Left lung (tissue), 10 donors: Measurements from ENCODE around the gene SELL. TPM values are rescaled to one million over a fixed set of nuclear protein-coding genes. Genes with fewer than 3 reads are reported as not detected.
"Not testable (repeated sequence)": the region's sequence is repeated elsewhere in the genome, so short reads cannot be mapped to it uniquely, and the experiment has no call there.

Experiments
- ATAC-seq: fragments of 200-7000 bp; cut with Tn5 transposase; one replicate; pipeline ENCODE4 v1.9.1; 2020; ENCODE audit warnings: moderate library complexity
- DNase-seq, 4 donors: peaks; one replicate each; pipeline ENCODE4 v3.0.0-alpha.2; 2013 to 2020
- H3K27ac ChIP-seq, 2 donors: fragments of 200-600 bp; sonication (generic) in 1 of 2; one replicate each; pipeline versions ENCODE4 v1.5.0 to v1.8.0; 2020 to 2021
- H3K27me3 ChIP-seq, 2 donors: fragments of 200-600 bp; sonication (generic) in 1 of 2; one replicate each; pipeline versions ENCODE4 v1.5.0 to v1.8.0; 2020 to 2021
- H3K36me3 ChIP-seq, 2 donors: fragments of 200-600 bp; sonication (generic) in 1 of 2; one replicate each; pipeline versions ENCODE4 v1.5.0 to v1.8.0; 2020 to 2021
- H3K4me1 ChIP-seq, 2 donors: fragments of 200-600 bp; one replicate each; pipeline ENCODE4 v1.8.0; 2021
- H3K4me3 ChIP-seq, 2 donors: fragments of 200-600 bp; sonication (generic) in 1 of 2; one replicate each; pipeline versions ENCODE4 v1.5.0 to v1.8.0; 2020 to 2021; ENCODE audit warnings: mild to moderate bottlenecking in 1 of 2
- H3K9me3 ChIP-seq, 2 donors: fragments of 200-600 bp; sonication (generic) in 1 of 2; one replicate each; pipeline versions ENCODE4 v1.5.0 to v1.8.0; 2020 to 2021
- intact Hi-C, 2 donors: fragments of 100-400 bp; cut with DNase I; formaldehyde crosslinking; loops; one replicate each; pipeline versions ENCODE4 v1.11.2 to v1.14.2; 2022
- polyA plus RNA-seq, 6 donors: library from polyadenylated mRNA; unstranded; fragments of 120-200 nt; gene quantifications; one replicate each; pipeline ENCODE4 v1.2.1, GENCODE V29; 2013; ENCODE audit not compliant: insufficient read length in 6 of 6
- total RNA-seq, 2 donors: library from RNA; stranded (reverse); fragmentation: NEBNext Ultra II Directional; extraction: Animal tissue kit (Norgen Biotek cat#: 25700); gene quantifications; one replicate each; pipeline ENCODE4 v1.2.1, GENCODE V29; 2021
- TF ChIP-seq, protein P1 (sequence below), 2 donors: fragments of 200-600 bp; sonication (generic) in 1 of 2; IDR thresholded peaks; one replicate each; pipeline versions ENCODE4 v1.5.0 to v1.8.0; 2021; ENCODE audit warnings: antibody characterized with exemption in 2 of 2
- donor health status: DM: no; HTN: yes; CAD: no.
- donor health status: DM: no; HTN: no; CAD: no.

SELL gene
- total and polyA plus RNA-seq, 8 donors: 2.6 to 59.2 (median 3.9) TPM

DNA sequence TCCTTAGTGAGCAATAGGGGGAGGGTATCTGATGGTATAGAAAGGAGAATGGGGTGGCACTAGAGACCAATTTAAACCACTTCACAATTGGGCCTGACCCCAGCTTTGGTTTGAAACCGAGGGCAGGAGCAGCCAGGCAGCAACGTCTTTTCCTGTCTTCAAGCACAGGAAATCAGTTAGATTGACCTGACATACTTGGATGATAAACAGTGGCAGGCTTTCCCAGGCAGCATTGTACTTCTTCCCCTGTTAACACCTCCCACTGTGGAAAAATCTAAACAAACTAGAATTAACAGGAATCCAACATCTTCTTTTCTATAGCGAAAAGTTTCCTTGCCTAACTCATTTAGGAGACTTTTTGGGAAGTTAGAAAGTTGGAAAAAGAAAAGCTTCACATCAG is 40.6 kb downstream of the SELL start:
- no peak for DNase-seq
- H3K27ac ChIP-seq: no peak overlapping the region

DNA sequence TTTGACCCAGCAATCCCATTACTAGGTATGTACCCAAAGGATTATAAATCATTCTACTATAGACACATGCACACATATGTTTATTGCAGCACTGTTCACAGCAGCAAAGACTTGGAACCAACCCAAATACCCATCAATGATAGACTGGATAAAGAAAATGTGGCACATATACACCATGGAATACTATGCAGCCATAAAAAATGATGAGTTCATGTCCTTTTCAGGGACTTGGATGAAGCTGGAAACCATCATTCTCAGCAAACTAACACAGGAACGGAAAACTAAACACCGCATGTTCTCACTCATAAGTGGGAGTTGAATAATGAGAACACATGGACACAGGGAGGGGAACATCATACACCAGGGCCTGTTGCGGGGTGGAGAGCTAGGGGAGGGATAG is 41.2 kb downstream of the SELL start:
- DNase-seq, H3K27me3 ChIP-seq, intact Hi-C loops, ATAC-seq, H3K27ac ChIP-seq, H3K4me3 ChIP-seq, H3K9me3 ChIP-seq, H3K36me3 ChIP-seq: not testable (repeated sequence)
- H3K4me1 ChIP-seq: peaks cover 0 to 17% of the 10 kb centered on the region in 2 donors

More for the DNA sequence above, 40.6 kb downstream of the SELL start:
- H3K9me3 ChIP-seq: peaks cover 0 to 2% of the 10 kb centered on the region in 2 donors
- no peaks in the 10 kb centered on the region for H3K27me3 ChIP-seq
- H3K4me1 ChIP-seq: peaks cover 0 to 19% of the 10 kb centered on the region in 2 donors
- intact Hi-C loops: no loop called here
- no peak for ATAC-seq
- no peak overlapping the region for H3K4me3 ChIP-seq
- TF ChIP-seq, protein P1, sequence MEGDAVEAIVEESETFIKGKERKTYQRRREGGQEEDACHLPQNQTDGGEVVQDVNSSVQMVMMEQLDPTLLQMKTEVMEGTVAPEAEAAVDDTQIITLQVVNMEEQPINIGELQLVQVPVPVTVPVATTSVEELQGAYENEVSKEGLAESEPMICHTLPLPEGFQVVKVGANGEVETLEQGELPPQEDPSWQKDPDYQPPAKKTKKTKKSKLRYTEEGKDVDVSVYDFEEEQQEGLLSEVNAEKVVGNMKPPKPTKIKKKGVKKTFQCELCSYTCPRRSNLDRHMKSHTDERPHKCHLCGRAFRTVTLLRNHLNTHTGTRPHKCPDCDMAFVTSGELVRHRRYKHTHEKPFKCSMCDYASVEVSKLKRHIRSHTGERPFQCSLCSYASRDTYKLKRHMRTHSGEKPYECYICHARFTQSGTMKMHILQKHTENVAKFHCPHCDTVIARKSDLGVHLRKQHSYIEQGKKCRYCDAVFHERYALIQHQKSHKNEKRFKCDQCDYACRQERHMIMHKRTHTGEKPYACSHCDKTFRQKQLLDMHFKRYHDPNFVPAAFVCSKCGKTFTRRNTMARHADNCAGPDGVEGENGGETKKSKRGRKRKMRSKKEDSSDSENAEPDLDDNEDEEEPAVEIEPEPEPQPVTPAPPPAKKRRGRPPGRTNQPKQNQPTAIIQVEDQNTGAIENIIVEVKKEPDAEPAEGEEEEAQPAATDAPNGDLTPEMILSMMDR (IDR thresholded peaks at IDR 0.05): no peak
- H3K36me3 ChIP-seq: no peaks in the 10 kb centered on the region

DNA sequence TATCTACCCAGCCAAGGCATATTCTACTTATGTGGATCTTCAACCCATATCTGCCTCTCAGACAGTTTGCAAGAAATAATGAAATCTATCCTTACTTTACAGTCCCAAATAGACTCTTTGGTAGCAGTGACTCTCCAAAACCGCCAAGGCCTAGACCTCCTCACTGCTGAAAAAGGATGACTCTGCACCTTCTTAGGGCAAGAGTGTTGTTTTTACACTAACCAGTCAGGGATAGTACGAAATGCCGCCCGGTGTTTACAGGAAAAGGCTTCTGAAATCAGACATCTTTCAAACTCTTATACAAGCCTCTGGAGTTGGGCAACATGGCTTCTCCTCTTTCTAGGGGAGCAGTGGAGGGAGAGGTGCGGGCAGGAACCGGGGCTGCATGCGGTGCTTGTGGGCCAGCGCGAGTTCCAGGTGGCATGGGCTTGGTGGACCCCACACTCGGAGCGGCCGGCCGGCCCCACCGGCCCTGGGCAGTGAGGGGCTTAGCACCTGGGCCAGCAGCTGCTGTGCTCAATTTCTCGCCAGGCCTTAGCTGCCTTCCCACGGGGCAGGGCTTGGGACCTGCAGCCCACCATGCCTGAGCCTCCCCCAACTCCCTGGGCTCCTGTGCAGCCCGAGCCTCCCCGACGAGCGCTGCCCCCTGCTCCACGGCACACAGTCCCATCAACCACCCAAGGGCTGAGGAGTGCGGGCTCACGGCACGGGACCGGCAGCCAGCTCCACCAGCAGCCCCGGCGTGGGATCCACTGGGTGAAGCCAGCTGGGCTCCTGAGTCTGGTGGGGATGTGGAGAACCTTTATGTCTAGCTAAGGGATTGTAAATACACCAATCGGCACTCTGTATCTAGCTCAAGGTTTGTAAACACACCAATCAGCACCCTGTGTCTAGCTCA is 43.5 kb downstream of the SELL start:
- H3K27ac ChIP-seq: peak overlapping the region in 1 of 2 donors; percentile 86

DNA sequence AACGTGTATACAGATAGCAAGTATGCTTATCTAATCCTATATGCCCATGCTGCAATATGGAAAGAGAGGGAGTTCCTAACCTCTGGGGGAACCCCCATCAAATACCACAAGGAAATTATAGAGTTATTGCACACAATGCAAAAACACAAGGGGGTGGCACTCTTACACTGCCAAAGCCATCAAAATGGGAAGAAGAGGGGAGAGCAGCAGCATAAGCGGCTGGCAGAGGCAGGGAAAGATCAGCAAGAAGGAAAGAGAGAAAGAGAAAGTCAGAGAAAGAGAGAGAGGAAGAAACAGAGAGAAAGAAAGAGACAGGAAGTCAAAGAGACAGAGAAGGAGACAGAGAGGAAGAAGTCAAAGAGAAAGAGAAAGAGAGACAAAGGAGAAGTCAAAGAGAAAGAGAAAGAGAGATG is 44.2 kb downstream of the SELL start:
- Histone ChIP-seq H3K4me1 (peaks cover 0 to 17% of the 10 kb centered on the region in 2 donors), H3K27ac (peak overlapping the region in 1 of 2 donors; percentile 86), H3K4me3 (peak overlapping the region in 1 of 2 donors; percentile 8)
- H3K36me3 ChIP-seq, DNase-seq, intact Hi-C loops, H3K27me3 ChIP-seq, H3K9me3 ChIP-seq, ATAC-seq: not testable (repeated sequence)

More for the DNA sequence above, 43.5 kb downstream of the SELL start:
- H3K36me3 ChIP-seq, H3K27me3 ChIP-seq, H3K9me3 ChIP-seq, intact Hi-C loops, ATAC-seq: not testable (repeated sequence)
- DNase-seq: peak in 1 of 4 donors; percentile 79
- peak overlapping the region in 1 of 2 donors; percentile 8 for H3K4me3 ChIP-seq
- H3K4me1 ChIP-seq: peaks cover 0 to 17% of the 10 kb centered on the region in 2 donors

DNA sequence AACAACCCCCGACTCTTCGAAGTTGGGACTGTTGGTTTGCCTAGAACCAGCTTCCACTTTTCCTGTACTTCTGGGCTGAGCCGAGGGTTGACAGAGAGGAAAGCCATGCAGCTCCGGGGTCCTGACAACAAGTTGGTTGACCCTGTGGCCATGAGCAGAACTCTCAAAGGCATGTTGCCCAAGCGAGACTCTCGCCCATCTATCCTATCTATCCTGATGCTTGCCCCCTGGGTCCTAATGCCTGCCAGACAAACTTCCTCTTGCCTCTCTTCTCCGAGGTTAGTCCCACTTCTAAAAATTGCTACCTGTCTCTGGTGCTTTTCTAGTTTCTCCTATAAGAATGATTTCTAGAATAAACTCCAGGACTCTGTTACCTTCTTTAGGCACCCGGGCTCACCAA is 48.7 kb downstream of the SELL start:
- H3K4me1 ChIP-seq, H3K36me3 ChIP-seq, intact Hi-C loops, H3K27ac ChIP-seq, H3K4me3 ChIP-seq, ATAC-seq, DNase-seq, H3K27me3 ChIP-seq, H3K9me3 ChIP-seq: not testable (repeated sequence)

DNA sequence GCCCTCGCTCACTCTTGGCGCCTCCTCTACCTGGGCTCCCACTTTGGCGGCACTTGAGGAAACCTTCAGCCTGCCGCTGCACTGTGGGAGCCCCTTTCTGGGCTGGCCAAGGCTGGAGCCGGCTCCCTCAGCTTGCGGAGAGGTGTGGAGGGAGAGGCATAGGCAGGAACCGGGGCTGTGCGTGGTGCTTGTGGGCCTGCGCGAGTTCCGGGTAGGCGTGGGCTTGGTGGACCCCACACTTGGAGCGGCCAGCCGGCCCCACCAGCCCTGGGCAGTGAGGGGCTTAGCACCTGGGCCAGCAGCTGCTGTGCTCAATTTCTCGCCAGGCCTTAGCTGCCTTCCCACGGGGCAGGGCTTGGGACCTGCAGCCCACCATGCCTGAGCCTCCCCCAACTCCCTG is 50.4 kb downstream of the SELL start:
- H3K9me3 ChIP-seq, ATAC-seq, intact Hi-C loops: not testable (repeated sequence)

DNA sequence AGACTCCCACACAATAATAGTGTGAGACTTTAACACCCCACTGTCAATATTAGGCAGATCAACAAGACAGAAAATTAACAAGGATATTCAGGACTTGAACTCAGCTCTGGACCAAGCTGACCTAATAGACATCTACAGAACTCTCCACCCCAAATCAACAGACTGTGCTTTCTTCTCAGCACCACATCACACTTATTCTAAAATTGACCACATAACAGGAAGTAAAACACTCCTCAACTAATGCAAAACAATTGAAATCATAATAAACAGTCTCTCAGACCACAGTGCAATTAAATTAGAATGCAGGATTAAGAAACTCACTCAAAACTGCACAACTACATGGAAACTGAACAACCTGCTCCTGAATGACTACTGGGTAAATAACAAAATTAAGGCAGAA is 52.6 kb downstream of the SELL start:
- H3K4me1 ChIP-seq, ATAC-seq, H3K27ac ChIP-seq, intact Hi-C loops, H3K27me3 ChIP-seq, DNase-seq, H3K4me3 ChIP-seq, H3K9me3 ChIP-seq, H3K36me3 ChIP-seq: not testable (repeated sequence)

More for the DNA sequence above, 50.4 kb downstream of the SELL start:
- not testable (repeated sequence) for H3K27me3 ChIP-seq, DNase-seq, H3K36me3 ChIP-seq, H3K4me1 ChIP-seq, H3K27ac ChIP-seq, H3K4me3 ChIP-seq

DNA sequence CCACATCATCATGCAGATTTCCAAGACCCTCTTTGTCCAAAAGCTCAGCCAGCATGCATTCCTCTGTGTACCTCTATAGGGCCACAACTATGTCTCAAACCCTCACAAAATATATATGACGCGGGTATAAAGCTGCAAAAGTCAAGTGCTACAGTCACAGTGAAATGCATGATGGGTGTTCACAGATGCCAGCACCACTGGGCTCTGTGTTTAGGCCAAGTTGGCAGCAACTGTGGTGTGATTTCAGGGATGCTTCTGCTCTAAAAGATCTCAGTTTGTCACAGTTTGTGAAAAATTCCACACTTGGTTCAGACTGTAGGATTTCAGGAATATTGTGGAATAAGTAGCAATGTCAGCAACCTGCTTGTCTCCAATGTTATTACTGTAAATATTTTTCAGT is 57.5 kb downstream of the SELL start:
- no peak for DNase-seq
- Histone ChIP-seq H3K27ac (no peak overlapping the region), H3K4me1 (peaks cover 0 to 1% of the 10 kb centered on the region in 2 donors), H3K4me3 (no peak overlapping the region), H3K27me3 (no peaks in the 10 kb centered on the region), H3K9me3 (no peaks in the 10 kb centered on the region), H3K36me3 (no peaks in the 10 kb centered on the region)
- ATAC-seq: no peak
- TF ChIP-seq, protein P1 (IDR thresholded peaks at IDR 0.05): no peak
- intact Hi-C loops: no loop called here
